ENCODE measurements around the gene EGLN2.
A peak's percentile ranks its signal among the peaks of the same experiment; 100 is the strongest.

EGLN2 gene

DNA sequence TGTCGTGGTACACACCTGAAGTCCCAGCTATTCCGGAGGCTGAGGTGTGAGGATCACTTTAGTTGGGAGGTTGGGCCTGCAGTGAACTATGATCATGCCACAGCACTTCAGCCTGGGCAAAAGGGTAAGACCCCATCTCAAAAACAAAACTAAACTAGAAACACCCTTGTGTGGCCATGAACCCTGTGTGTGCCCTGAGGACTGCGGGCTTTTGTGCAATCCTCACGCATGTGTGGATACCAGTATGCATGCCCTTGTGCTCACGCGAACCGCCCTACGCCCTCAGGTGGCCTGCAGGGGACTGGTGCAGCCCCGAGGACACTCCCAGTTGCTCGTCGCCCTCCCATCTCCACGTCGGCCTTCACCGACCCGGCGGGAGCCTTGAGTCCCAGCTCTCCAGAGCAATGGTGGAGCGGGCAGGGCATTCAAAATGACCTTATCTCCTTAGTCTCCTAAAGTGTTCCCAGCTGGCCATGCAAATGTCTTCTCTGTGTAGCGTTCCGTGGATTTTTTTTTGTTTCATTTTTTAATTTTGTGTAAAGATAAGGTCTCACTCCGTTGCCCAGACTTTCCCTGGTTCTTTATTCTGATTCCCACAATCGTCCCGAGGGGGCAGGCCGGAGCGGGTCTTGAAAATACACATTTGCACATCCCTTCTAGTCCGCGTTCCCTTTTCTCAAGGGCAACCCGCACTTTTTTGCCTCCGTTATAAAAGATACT lies 868 bp upstream of the EGLN2 start:
- H3K9me3 ChIP-seq (ENCODE audit: severe bottlenecking) = no peaks in the 10 kb centered on the region
- H3K27me3 ChIP-seq (ENCODE audit: insufficient read depth, poor library complexity, severe bottlenecking) = no peaks in the 10 kb centered on the region
- peak overlapping the region; percentile 79 for H3K27ac ChIP-seq (ENCODE audit: poor library complexity, severe bottlenecking)
- H3K4me1 ChIP-seq (ENCODE audit: insufficient read depth, poor library complexity, severe bottlenecking) = peaks cover 21% of the 10 kb centered on the region
- no peak for DNase-seq (ENCODE audit: low spot score)
- peak; percentile 2; the same call in 2 of the 3 replicates for ATAC-seq (ENCODE audit: low read depth)
- TF ChIP-seq, protein P1, sequence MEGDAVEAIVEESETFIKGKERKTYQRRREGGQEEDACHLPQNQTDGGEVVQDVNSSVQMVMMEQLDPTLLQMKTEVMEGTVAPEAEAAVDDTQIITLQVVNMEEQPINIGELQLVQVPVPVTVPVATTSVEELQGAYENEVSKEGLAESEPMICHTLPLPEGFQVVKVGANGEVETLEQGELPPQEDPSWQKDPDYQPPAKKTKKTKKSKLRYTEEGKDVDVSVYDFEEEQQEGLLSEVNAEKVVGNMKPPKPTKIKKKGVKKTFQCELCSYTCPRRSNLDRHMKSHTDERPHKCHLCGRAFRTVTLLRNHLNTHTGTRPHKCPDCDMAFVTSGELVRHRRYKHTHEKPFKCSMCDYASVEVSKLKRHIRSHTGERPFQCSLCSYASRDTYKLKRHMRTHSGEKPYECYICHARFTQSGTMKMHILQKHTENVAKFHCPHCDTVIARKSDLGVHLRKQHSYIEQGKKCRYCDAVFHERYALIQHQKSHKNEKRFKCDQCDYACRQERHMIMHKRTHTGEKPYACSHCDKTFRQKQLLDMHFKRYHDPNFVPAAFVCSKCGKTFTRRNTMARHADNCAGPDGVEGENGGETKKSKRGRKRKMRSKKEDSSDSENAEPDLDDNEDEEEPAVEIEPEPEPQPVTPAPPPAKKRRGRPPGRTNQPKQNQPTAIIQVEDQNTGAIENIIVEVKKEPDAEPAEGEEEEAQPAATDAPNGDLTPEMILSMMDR (IDR thresholded peaks at IDR 0.05; ENCODE audit: poor library complexity, severe bottlenecking) = peak; percentile 59
- H3K36me3 ChIP-seq (ENCODE audit: low read depth) = peaks cover 26% of the 10 kb centered on the region
- peak overlapping the region; percentile 98 for H3K4me3 ChIP-seq (ENCODE audit: severe bottlenecking)

DNA sequence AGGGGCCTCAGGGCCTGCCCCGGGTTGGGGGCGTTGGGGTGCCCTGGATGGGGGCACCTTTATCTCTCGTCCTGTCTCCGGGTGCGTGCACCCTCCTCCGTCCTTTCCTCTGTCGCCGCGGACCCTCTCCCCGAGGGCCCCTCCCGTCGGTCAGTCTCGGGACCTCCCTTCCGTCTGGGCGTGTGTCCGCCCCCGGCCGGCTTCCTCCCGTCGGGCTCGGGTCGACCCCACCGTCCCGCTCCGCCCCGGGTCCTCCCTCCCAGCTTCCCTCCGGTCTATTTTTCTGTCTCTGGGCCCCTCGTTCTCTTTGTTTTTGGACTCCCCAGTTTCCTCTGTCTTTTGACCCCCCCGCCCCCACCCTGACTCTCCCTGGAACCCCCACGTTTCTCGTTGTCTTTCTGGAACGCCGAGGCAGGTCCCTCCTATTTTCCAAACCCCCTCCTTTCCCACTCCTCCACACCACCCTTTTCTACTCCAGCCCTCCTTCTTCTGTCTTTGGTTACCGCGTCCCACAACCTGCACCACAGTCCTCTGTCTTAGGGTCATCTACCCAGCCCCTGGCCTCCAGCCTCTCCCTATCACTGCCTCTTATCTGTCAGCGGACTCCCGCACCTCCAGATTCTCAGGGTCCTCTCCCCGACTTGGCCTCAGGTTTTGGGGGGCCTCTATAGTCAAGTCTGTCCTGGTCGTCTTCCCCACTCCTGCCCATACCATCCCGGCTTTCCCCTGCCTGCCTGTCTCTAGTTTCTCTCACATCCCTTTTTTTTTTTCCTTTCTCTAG lies 757 bp downstream of the EGLN2 start:
- Histone ChIP-seq H3K4me1 (ENCODE audit: insufficient read depth, poor library complexity, severe bottlenecking) (peaks cover 29% of the 10 kb centered on the region), H3K27ac (ENCODE audit: poor library complexity, severe bottlenecking) (peak overlapping the region; percentile 79), H3K9me3 (ENCODE audit: severe bottlenecking) (no peaks in the 10 kb centered on the region), H3K4me3 (ENCODE audit: severe bottlenecking) (peak overlapping the region; percentile 98), H3K36me3 (ENCODE audit: low read depth) (peaks cover 39% of the 10 kb centered on the region), H3K27me3 (ENCODE audit: insufficient read depth, poor library complexity, severe bottlenecking) (no peaks in the 10 kb centered on the region)
- ATAC-seq (ENCODE audit: low read depth) (no peak), DNase-seq (ENCODE audit: low spot score) (no peak)
- TF ChIP-seq, protein P1 (IDR thresholded peaks at IDR 0.05; ENCODE audit: poor library complexity, severe bottlenecking) = no peak

DNA sequence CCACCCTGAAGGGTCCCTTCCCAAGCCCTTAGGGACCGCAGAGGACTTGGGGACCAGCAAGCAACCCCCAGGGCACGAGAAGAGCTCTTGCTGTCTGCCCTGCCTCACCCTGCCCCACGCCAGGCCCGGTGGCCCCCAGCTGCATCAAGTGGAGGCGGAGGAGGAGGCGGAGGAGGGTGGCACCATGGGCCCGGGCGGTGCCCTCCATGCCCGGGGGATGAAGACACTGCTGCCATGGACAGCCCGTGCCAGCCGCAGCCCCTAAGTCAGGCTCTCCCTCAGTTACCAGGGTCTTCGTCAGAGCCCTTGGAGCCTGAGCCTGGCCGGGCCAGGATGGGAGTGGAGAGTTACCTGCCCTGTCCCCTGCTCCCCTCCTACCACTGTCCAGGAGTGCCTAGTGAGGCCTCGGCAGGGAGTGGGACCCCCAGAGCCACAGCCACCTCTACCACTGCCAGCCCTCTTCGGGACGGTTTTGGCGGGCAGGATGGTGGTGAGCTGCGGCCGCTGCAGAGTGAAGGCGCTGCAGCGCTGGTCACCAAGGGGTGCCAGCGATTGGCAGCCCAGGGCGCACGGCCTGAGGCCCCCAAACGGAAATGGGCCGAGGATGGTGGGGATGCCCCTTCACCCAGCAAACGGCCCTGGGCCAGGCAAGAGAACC lies 1.5 kb downstream of the EGLN2 start:
- ATAC-seq (ENCODE audit: low read depth) (no peak), DNase-seq (ENCODE audit: low spot score) (no peak)
- peaks cover 46% of the 10 kb centered on the region for H3K36me3 ChIP-seq (ENCODE audit: low read depth)
- TF ChIP-seq, protein P1 (IDR thresholded peaks at IDR 0.05; ENCODE audit: poor library complexity, severe bottlenecking) = no peak
- H3K27me3 ChIP-seq (ENCODE audit: insufficient read depth, poor library complexity, severe bottlenecking) = no peaks in the 10 kb centered on the region
- peaks cover 31% of the 10 kb centered on the region for H3K4me1 ChIP-seq (ENCODE audit: insufficient read depth, poor library complexity, severe bottlenecking)
- H3K4me3 ChIP-seq (ENCODE audit: severe bottlenecking) = peak overlapping the region; percentile 98
- no peaks in the 10 kb centered on the region for H3K9me3 ChIP-seq (ENCODE audit: severe bottlenecking)
- peak overlapping the region; percentile 79 for H3K27ac ChIP-seq (ENCODE audit: poor library complexity, severe bottlenecking)

DNA sequence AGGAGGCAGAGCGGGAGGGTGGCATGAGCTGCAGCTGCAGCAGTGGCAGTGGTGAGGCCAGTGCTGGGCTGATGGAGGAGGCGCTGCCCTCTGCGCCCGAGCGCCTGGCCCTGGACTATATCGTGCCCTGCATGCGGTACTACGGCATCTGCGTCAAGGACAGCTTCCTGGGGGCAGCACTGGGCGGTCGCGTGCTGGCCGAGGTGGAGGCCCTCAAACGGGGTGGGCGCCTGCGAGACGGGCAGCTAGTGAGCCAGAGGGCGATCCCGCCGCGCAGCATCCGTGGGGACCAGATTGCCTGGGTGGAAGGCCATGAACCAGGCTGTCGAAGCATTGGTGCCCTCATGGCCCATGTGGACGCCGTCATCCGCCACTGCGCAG lies 2.0 kb downstream of the EGLN2 start:
- Histone ChIP-seq H3K4me3 (ENCODE audit: severe bottlenecking) (no peak overlapping the region), H3K27ac (ENCODE audit: poor library complexity, severe bottlenecking) (no peak overlapping the region), H3K4me1 (ENCODE audit: insufficient read depth, poor library complexity, severe bottlenecking) (peaks cover 31% of the 10 kb centered on the region), H3K27me3 (ENCODE audit: insufficient read depth, poor library complexity, severe bottlenecking) (no peaks in the 10 kb centered on the region), H3K9me3 (ENCODE audit: severe bottlenecking) (no peaks in the 10 kb centered on the region), H3K36me3 (ENCODE audit: low read depth) (peaks cover 51% of the 10 kb centered on the region)
- ATAC-seq (ENCODE audit: low read depth) (no peak), DNase-seq (ENCODE audit: low spot score) (no peak)
- TF ChIP-seq, protein P1 (IDR thresholded peaks at IDR 0.05; ENCODE audit: poor library complexity, severe bottlenecking) = no peak
